Measurements from ENCODE around the gene N4BP2L1. TPM values are rescaled to one million over a fixed set of nuclear protein-coding genes. Genes with fewer than 3 reads are reported as not detected.

The N4BP2L1 gene
- polyA plus RNA-seq, 3 donors = 50.9 to 82.5 (median 81.5) TPM

GRCh38 chr13:32429433-32429909 is 1.5 kb upstream of the N4BP2L1 start:
- no peaks in the 10 kb centered on the region for H3K27me3 ChIP-seq (ENCODE audit: control insufficient read depth in 2 of 2, insufficient read depth in 2 of 2, low read length in 2 of 2)
- H3K4me1 ChIP-seq (ENCODE audit: control insufficient read depth in 1 of 2, insufficient read depth in 2 of 2, low read length in 2 of 2) = peaks cover 35 to 41% of the 10 kb centered on the region in 2 donors
- Mint-ChIP-seq H3K4me1 (peaks cover 38% of the 10 kb centered on the region), H3K36me3 (peaks cover 4 to 6% of the 10 kb centered on the region in 2 donors), H3K27ac (peak overlapping the region in 6 of 7 donors; percentile 99 to 100 (median 99)), H3K9me3 (peaks cover 0 to 3% (median 0%) of the 10 kb centered on the region in 7 donors), H3K4me3 (no peak overlapping the region), H3K27me3 (ENCODE audit: low read depth in 3 of 3) (peaks cover 0 to 3% (median 2%) of the 10 kb centered on the region in 3 donors)
- H3K36me3 ChIP-seq (replicated peaks in 1 of 2; ENCODE audit: control insufficient read depth in 1 of 2, insufficient read depth in 2 of 2, low read length in 2 of 2) = no peaks in the 10 kb centered on the region
- peak overlapping the region; percentile 88 for H3K4me2 ChIP-seq (replicated peaks; ENCODE audit: extremely low read depth, low read length, poor library complexity, severe bottlenecking)
- H3K9ac ChIP-seq (ENCODE audit: insufficient read depth, low read length, poor library complexity, severe bottlenecking) = no peak overlapping the region
- no peak overlapping the region for H2AFZ ChIP-seq (ENCODE audit: insufficient read depth, low read depth, low read length, poor library complexity, severe bottlenecking)
- 92% methylated on average over 4 of the region's 6 CpGs for WGBS (ENCODE audit: insufficient coverage)
- H3K4me3 ChIP-seq (replicated peaks in 1 of 3; ENCODE audit: low read depth in 2 of 3, low read length in 3 of 3) = no peak overlapping the region
- no peaks in the 10 kb centered on the region for H3K9me3 ChIP-seq (replicated peaks in 1 of 2; ENCODE audit: control insufficient read depth in 1 of 2, insufficient read depth in 1 of 2, low read length in 2 of 2)
- H3K79me2 ChIP-seq (ENCODE audit: insufficient read depth, low read length) = peaks cover 31% of the 10 kb centered on the region
- peak overlapping the region; percentile 95 to 96 for H3K27ac ChIP-seq (ENCODE audit: low read depth in 1 of 2, low read length in 2 of 2)
- intact Hi-C loops (cut with micrococcal nuclease) = loop anchor here (5.0 to 10.0 kb wide), 3 partner anchors 108 to 117 kb away; partner anchors contain the start of genes BRCA2 (in 1 of the 2), N4BP2L2 (in 1 of the 2) and ZAR1L (in 1 of the 2)
- no peak for TF ChIP-seq CTCF (IDR thresholded peaks at IDR 0.05)
- DNase-seq = no peak
- H4K20me1 ChIP-seq (ENCODE audit: insufficient read depth, low read length) = peaks cover 10% of the 10 kb centered on the region

- TF ChIP-seq CTCF (IDR thresholded peaks at IDR 0.05) = no peak
Observed at GRCh38 chr13:32428581-32429432, 877 bp upstream of the N4BP2L1 start.

More at GRCh38 chr13:32428581-32429432, 877 bp upstream of the N4BP2L1 start:
- H3K9ac ChIP-seq (ENCODE audit: insufficient read depth, low read length, poor library complexity, severe bottlenecking) = peak overlapping the region; percentile 93
- H3K9me3 Mint-ChIP-seq = peaks cover 0 to 3% (median 0%) of the 10 kb centered on the region in 7 donors
- peak overlapping the region; percentile 84 to 93 for H3K4me3 Mint-ChIP-seq
- peaks cover 38% of the 10 kb centered on the region for H3K79me2 ChIP-seq (ENCODE audit: insufficient read depth, low read length)
- peaks cover 16% of the 10 kb centered on the region for H4K20me1 ChIP-seq (ENCODE audit: insufficient read depth, low read length)
- peak overlapping the region; percentile 99 to 100 (median 99) for H3K27ac Mint-ChIP-seq
- intact Hi-C loops (cut with micrococcal nuclease) = loop anchor here (5.0 to 10.0 kb wide), 3 partner anchors 108 to 117 kb away; partner anchors contain the start of genes BRCA2 (in 1 of the 2), N4BP2L2 (in 1 of the 2) and ZAR1L (in 1 of the 2)
- H3K4me3 ChIP-seq (replicated peaks in 1 of 3; ENCODE audit: low read depth in 2 of 3, low read length in 3 of 3) = peak overlapping the region; percentile 70 to 100 (median 81)
- peak overlapping the region; percentile 88 for H3K4me2 ChIP-seq (replicated peaks; ENCODE audit: extremely low read depth, low read length, poor library complexity, severe bottlenecking)
- H3K36me3 ChIP-seq (replicated peaks in 1 of 2; ENCODE audit: control insufficient read depth in 1 of 2, insufficient read depth in 2 of 2, low read length in 2 of 2) = no peaks in the 10 kb centered on the region
- H3K36me3 Mint-ChIP-seq = peaks cover 8 to 10% of the 10 kb centered on the region in 2 donors
- peak overlapping the region; percentile 95 to 96 for H3K27ac ChIP-seq (ENCODE audit: low read depth in 1 of 2, low read length in 2 of 2)
- peak; percentile 71 to 92 (median 84) for DNase-seq
- peaks cover 41 to 48% of the 10 kb centered on the region in 2 donors for H3K4me1 ChIP-seq (ENCODE audit: control insufficient read depth in 1 of 2, insufficient read depth in 2 of 2, low read length in 2 of 2)
- peaks cover 0 to 3% (median 2%) of the 10 kb centered on the region in 3 donors for H3K27me3 Mint-ChIP-seq (ENCODE audit: low read depth in 3 of 3)
- no peaks in the 10 kb centered on the region for H3K27me3 ChIP-seq (ENCODE audit: control insufficient read depth in 2 of 2, insufficient read depth in 2 of 2, low read length in 2 of 2)
- H2AFZ ChIP-seq (ENCODE audit: insufficient read depth, low read depth, low read length, poor library complexity, severe bottlenecking) = peak overlapping the region; percentile 80
- peaks cover 45% of the 10 kb centered on the region for H3K4me1 Mint-ChIP-seq
- WGBS (ENCODE audit: insufficient coverage) = 0% methylated on average over 4 of the region's 9 CpGs
- no peaks in the 10 kb centered on the region for H3K9me3 ChIP-seq (replicated peaks in 1 of 2; ENCODE audit: control insufficient read depth in 1 of 2, insufficient read depth in 1 of 2, low read length in 2 of 2)

Data from CD14-positive monocyte (primary cell).